ENCODE data around the gene RBMS3.

DNA sequence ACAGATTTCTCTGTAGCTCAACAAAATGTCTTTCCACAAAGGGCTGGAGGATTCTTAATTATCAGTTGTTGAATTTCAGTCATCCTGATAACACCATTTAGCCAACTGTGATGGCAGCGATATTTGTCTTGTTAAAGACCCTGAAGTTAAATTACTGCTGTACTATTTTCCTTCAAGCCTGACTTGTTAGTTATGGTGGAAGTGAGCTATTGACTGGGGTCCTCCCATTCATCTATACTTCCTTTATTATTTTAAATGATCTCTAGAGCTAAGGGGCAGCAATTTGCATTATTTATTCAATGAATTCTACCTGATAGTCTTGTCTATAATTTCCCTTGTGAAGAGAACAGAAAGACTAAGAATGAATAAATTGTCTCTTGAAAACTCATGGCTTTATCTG, 64.1 kb downstream of the RBMS3 start:
- TF ChIP-seq, protein P1, sequence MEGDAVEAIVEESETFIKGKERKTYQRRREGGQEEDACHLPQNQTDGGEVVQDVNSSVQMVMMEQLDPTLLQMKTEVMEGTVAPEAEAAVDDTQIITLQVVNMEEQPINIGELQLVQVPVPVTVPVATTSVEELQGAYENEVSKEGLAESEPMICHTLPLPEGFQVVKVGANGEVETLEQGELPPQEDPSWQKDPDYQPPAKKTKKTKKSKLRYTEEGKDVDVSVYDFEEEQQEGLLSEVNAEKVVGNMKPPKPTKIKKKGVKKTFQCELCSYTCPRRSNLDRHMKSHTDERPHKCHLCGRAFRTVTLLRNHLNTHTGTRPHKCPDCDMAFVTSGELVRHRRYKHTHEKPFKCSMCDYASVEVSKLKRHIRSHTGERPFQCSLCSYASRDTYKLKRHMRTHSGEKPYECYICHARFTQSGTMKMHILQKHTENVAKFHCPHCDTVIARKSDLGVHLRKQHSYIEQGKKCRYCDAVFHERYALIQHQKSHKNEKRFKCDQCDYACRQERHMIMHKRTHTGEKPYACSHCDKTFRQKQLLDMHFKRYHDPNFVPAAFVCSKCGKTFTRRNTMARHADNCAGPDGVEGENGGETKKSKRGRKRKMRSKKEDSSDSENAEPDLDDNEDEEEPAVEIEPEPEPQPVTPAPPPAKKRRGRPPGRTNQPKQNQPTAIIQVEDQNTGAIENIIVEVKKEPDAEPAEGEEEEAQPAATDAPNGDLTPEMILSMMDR (CRISPR knock-in tag; IDR thresholded peaks at IDR 0.05), result no peak
- TF ChIP-seq ZNF629 (CRISPR knock-in tag; conservative IDR thresholded peaks at IDR 0.05) (no peak), POLR2AphosphoS5 (IDR thresholded peaks at IDR 0.05; ENCODE audit: low read depth, low read length) (no peak), PHF8 (CRISPR knock-in tag; IDR thresholded peaks at IDR 0.05) (no peak), ZNF280D (CRISPR knock-in tag; IDR thresholded peaks at IDR 0.05) (no peak), TCF7L2 (IDR thresholded peaks at IDR 0.05; ENCODE audit: low read depth, low read length) (no peak), ELF3 (CRISPR knock-in tag; IDR thresholded peaks at IDR 0.05) (no peak)
- TF ChIP-seq, protein P2, sequence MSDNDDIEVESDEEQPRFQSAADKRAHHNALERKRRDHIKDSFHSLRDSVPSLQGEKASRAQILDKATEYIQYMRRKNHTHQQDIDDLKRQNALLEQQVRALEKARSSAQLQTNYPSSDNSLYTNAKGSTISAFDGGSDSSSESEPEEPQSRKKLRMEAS (IDR thresholded peaks at IDR 0.05), result no peak
